ENCODE data around the gene MACROD2. TPM values are rescaled to one million over a fixed set of nuclear protein-coding genes. Genes with fewer than 3 reads are reported as not detected.

The MACROD2 gene
- total RNA-seq, 1 experiment from 2014 or later = 3.7 TPM

DNA sequence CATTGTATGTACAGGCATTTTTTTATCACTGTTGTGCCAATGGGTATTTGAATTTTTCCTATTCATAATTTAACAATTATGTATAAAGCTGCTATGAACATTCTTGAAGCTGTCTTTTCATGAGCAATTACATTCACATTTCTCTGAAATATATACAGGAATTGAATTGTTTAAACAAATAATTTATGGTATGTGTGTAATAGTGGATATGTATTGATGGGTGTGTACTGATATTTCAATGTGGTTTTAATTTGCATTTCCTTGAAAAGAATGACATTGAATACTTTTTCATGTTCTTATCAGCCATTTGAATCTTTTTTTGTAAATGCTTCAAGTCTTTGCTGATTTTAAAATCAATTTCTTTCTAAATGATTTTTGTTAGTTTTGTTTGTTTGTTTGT, 971.5 kb downstream of the MACROD2 start (continued):
- no peak for TF ChIP-seq ZNF274 (IDR thresholded peaks at IDR 0.05; ENCODE audit: low read depth, low read length)
- TF ChIP-seq, protein P1, sequence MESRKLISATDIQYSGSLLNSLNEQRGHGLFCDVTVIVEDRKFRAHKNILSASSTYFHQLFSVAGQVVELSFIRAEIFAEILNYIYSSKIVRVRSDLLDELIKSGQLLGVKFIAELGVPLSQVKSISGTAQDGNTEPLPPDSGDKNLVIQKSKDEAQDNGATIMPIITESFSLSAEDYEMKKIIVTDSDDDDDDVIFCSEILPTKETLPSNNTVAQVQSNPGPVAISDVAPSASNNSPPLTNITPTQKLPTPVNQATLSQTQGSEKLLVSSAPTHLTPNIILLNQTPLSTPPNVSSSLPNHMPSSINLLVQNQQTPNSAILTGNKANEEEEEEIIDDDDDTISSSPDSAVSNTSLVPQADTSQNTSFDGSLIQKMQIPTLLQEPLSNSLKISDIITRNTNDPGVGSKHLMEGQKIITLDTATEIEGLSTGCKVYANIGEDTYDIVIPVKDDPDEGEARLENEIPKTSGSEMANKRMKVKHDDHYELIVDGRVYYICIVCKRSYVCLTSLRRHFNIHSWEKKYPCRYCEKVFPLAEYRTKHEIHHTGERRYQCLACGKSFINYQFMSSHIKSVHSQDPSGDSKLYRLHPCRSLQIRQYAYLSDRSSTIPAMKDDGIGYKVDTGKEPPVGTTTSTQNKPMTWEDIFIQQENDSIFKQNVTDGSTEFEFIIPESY (IDR thresholded peaks at IDR 0.05; ENCODE audit: extremely low read depth, insufficient replicate concordance, low read length) = no peak
- TF ChIP-seq EGR1 (IDR thresholded peaks at IDR 0.05; ENCODE audit: low read depth) = no peak
- no peak for TF ChIP-seq EZH2phosphoT487 (IDR thresholded peaks at IDR 0.05; ENCODE audit: borderline replicate concordance)
- no peak for TF ChIP-seq CBX3 (IDR thresholded peaks at IDR 0.05; ENCODE audit: low read depth)
- TF ChIP-seq, protein P2, sequence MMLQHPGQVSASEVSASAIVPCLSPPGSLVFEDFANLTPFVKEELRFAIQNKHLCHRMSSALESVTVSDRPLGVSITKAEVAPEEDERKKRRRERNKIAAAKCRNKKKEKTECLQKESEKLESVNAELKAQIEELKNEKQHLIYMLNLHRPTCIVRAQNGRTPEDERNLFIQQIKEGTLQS (IDR thresholded peaks at IDR 0.05) = no peak
- TF ChIP-seq JUND (IDR thresholded peaks at IDR 0.05) = no peak
- TF ChIP-seq CEBPB (IDR thresholded peaks at IDR 0.05; ENCODE audit: low read depth) = no peak
- no peak for TF ChIP-seq FOSL1 (IDR thresholded peaks at IDR 0.05; ENCODE audit: low read depth)
- no peak for TF ChIP-seq POLR2AphosphoS5 (IDR thresholded peaks at IDR 0.05; ENCODE audit: low read depth, low read length)
- TF ChIP-seq, protein P3, sequence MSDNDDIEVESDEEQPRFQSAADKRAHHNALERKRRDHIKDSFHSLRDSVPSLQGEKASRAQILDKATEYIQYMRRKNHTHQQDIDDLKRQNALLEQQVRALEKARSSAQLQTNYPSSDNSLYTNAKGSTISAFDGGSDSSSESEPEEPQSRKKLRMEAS (IDR thresholded peaks at IDR 0.05) = no peak
- no peak for TF ChIP-seq ZFX (IDR thresholded peaks at IDR 0.05)

DNA sequence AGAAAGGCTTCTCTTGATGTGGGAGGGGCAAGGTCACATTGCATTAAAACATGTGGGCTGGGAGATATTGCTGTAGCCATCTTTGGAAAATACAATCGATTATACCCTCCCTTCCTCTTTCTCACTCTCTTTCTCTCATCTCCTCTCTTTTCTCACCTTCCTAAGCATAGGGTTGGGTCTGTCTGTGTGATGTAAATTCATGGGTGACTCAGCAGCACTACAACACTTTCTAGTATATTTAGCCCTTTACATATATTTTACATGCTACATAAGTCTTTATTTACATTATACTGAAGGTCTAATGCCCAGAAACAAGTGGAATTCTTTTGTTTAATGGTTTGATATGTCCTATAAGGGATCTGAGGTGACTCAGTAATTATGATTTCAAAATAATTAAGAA, 976.9 kb downstream of the MACROD2 start:
- Histone ChIP-seq H3K27ac (ENCODE audit: low read depth, low read length) (no peak overlapping the region), H3K4me3 (replicated peaks in 1 of 2; ENCODE audit: low read depth in 1 of 2, low read length in 2 of 2) (no peak overlapping the region), H3K4me1 (ENCODE audit: control insufficient read depth in 1 of 2, insufficient read depth in 2 of 2, low read length in 2 of 2) (no peaks in the 10 kb centered on the region), H3K9ac (ENCODE audit: low read length) (no peak overlapping the region), H3K4me2 (ENCODE audit: low read length) (no peak overlapping the region), H3K79me2 (ENCODE audit: insufficient read depth, low read length) (no peaks in the 10 kb centered on the region), H3K9me3 (ENCODE audit: control insufficient read depth in 1 of 2, insufficient read depth in 1 of 2, low read depth in 1 of 2, low read length in 2 of 2) (no peaks in the 10 kb centered on the region), H2AFZ (ENCODE audit: low read depth, low read length, poor library complexity, severe bottlenecking) (no peak overlapping the region), H4K20me1 (ENCODE audit: insufficient read depth) (no peaks in the 10 kb centered on the region), H3K36me3 (ENCODE audit: control insufficient read depth in 1 of 2, insufficient read depth in 2 of 2, low read length in 2 of 2) (no peaks in the 10 kb centered on the region), H3K9me2 (ENCODE audit: insufficient read depth) (no peaks in the 10 kb centered on the region), H3K27me3 (ENCODE audit: insufficient read depth, low read length) (no peaks in the 10 kb centered on the region)
- DNase-seq (ENCODE audit: low read depth, low spot score) = no peak
- TF ChIP-seq EZH2 (IDR thresholded peaks at IDR 0.05) (no peak), ZFX (IDR thresholded peaks at IDR 0.05) (no peak)
- intact Hi-C loops (cut with micrococcal nuclease) = no loop called here
- no TSS peak for BruUV-seq (replicated peaks)
- POLR2A ChIA-PET = no interaction called here
- ATAC-seq = no peak
- RAD21 ChIA-PET (ENCODE audit: low non-redundant PET in 1 of 2, low total read pairs in 2 of 2, uncharacterized antibody in 2 of 2, unreplicated experiment in 2 of 2) = no interaction called here
- CTCF ChIA-PET = no interaction called here

Data from HCT116 (cell line).